Activated naive CD8-positive, alpha-beta T cell (primary cell): Measurements from ENCODE around the gene TBC1D2.

Experiments
- H3K27ac Mint-ChIP-seq: one replicate; pipeline ENCODE4 v1.8.0; 2021; ENCODE audit warnings: mixed read lengths
- H3K27me3 Mint-ChIP-seq: one replicate; pipeline ENCODE4 v1.8.0; 2021; ENCODE audit warnings: mixed read lengths
- H3K36me3 Mint-ChIP-seq: one replicate; pipeline ENCODE4 v1.8.0; 2021; ENCODE audit warnings: mixed read lengths
- H3K4me1 Mint-ChIP-seq: one replicate; pipeline ENCODE4 v1.8.0; 2021; ENCODE audit warnings: low read depth, mixed read lengths
- H3K4me3 Mint-ChIP-seq: one replicate; pipeline ENCODE4 v1.8.0; 2021; ENCODE audit warnings: mild to moderate bottlenecking, mixed read lengths
- H3K9me3 Mint-ChIP-seq: one replicate; pipeline ENCODE4 v1.8.0; 2021; ENCODE audit warnings: low read depth, mixed read lengths

The TBC1D2 gene

GRCh38 chr9:98172604-98173003 is 82.8 kb downstream of the TBC1D2 start:
- Mint-ChIP-seq H3K36me3 (no peaks in the 10 kb centered on the region), H3K27ac (no peak overlapping the region), H3K27me3 (no peaks in the 10 kb centered on the region), H3K4me1 (peaks cover 53% of the 10 kb centered on the region), H3K9me3 (no peaks in the 10 kb centered on the region), H3K4me3 (no peak overlapping the region)

GRCh38 chr9:98171176-98171925 is 84.1 kb downstream of the TBC1D2 start:
- Mint-ChIP-seq H3K4me1 (peaks cover 48% of the 10 kb centered on the region), H3K4me3 (no peak overlapping the region), H3K36me3 (no peaks in the 10 kb centered on the region), H3K27me3 (no peaks in the 10 kb centered on the region), H3K27ac (peak overlapping the region; percentile 10), H3K9me3 (no peaks in the 10 kb centered on the region)

- Mint-ChIP-seq H3K36me3 (no peaks in the 10 kb centered on the region), H3K4me1 (peaks cover 57% of the 10 kb centered on the region), H3K9me3 (no peaks in the 10 kb centered on the region), H3K27me3 (no peaks in the 10 kb centered on the region), H3K4me3 (no peak overlapping the region), H3K27ac (no peak overlapping the region)
Measured at GRCh38 chr9:98168941-98169488, 86.4 kb downstream of the TBC1D2 start.

DNA sequence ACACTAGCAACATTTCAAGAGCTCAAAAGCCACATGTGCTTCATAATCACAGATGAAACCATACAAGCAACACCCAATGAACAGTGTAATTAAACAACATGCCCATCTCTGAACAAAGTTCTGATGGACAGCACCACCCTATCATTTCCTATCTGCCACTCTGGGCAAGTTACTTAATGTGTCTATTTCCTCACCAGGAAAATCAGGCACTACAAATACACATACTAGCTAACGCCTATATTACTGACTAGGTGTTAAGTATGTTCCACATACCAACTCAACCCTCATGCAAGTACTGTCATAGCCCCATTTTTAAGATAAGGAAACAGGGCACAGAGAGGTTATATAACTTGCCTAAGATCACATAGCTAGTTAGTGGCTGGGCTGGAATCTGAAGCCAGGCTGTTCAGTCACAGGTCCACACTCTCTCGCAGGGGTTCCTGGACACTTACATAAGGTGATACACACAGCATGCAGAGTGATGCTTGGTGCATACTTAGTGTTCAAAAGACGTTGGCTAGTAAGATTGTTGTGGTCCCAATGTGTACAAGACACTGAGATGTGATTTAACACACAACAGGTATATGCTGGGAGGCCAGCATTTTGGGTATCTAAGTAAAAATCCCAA is 87.2 kb downstream of the TBC1D2 start:
- no peaks in the 10 kb centered on the region for H3K9me3 Mint-ChIP-seq
- H3K4me1 Mint-ChIP-seq: peaks cover 61% of the 10 kb centered on the region
- no peaks in the 10 kb centered on the region for H3K27me3 Mint-ChIP-seq
- H3K4me3 Mint-ChIP-seq: no peak overlapping the region
- H3K36me3 Mint-ChIP-seq: no peaks in the 10 kb centered on the region
- H3K27ac Mint-ChIP-seq: no peak overlapping the region

DNA sequence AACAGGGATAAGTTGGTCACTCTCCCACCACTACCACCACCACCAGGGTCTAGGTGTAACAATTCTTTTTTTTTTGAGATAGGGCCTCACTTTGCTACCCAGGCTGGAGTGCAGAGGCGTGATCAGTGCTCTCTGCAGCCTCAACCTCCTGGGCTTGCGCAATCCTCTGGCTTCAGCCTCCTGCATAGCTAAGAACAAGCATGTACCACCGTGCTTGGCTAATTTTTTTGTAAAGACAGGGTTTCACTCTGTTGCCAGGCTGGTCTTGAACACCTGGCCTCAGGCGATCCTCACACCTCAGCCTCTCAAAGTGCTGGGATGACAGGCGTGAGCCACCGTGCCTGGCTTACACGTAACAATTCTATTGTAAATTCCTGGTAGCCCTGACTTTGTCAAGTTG is 90.5 kb downstream of the TBC1D2 start:
- H3K4me3 Mint-ChIP-seq: no peak overlapping the region
- no peaks in the 10 kb centered on the region for H3K9me3 Mint-ChIP-seq
- H3K27me3 Mint-ChIP-seq: no peaks in the 10 kb centered on the region
- no peak overlapping the region for H3K27ac Mint-ChIP-seq
- H3K4me1 Mint-ChIP-seq: peaks cover 48% of the 10 kb centered on the region
- no peaks in the 10 kb centered on the region for H3K36me3 Mint-ChIP-seq

DNA sequence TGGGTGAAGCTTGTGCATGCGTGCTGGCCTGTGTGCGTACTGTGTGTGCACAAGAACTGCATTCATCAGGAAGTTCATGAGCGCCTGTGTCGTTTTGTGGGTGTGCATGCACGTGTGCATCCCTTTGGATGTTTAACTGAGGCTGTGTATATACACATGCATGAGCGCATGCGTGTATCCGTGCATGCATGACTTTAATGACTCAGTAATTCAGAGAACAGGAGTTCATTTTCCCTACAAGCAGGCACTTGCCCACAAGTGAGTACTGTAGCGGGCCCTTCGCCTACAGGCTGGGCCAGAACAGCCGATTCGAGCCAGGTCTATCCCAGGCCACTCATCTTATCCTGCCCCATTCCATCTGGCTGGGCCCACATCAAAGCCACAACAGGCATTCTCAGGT is 92.8 kb downstream of the TBC1D2 start:
- Mint-ChIP-seq H3K27me3 (no peaks in the 10 kb centered on the region), H3K4me1 (peaks cover 50% of the 10 kb centered on the region), H3K36me3 (peaks cover 6% of the 10 kb centered on the region), H3K9me3 (no peaks in the 10 kb centered on the region), H3K27ac (no peak overlapping the region), H3K4me3 (no peak overlapping the region)

DNA sequence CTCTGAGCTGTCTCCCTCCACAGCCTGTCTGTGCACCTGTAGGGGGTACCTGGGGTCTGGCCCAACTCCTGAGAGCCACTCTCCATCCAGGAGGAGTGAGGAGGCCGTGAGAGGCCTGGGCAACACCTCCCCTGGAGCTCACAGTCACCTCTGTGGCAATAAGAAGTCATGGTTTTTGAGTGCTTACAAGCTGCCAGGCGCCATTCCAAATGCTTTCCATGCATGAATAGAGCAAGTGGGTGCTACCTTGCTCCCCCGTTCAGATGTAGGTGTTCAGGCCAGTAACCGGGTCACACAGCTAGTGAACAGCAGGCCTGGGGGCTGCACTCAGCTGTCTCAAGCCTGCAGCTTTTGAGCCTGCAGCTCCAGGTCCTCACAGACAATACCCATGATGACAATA is 93.6 kb downstream of the TBC1D2 start:
- Mint-ChIP-seq H3K4me1 (peaks cover 48% of the 10 kb centered on the region), H3K27me3 (no peaks in the 10 kb centered on the region), H3K9me3 (no peaks in the 10 kb centered on the region)

DNA sequence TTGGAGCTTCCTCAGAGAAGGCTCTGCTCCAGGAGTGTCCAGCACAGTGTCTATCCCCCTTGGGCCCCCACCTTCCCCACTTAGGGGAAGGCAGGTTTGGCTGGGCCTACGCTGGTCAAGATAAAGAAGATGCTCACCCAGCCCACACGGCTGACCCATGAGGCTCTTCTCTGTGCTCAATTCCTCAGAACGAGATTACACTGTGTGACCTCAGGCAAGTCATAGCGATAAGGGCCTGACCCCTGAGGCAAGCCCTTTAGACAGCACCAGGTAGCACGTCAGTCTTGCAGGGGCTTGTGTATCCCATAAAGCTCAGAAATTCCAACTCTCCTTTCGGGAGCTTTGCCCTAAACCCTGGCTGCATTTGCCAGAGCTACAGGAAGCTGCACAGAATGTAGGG is 95.7 kb downstream of the TBC1D2 start:
- Mint-ChIP-seq H3K4me1 (peaks cover 40% of the 10 kb centered on the region), H3K27me3 (no peaks in the 10 kb centered on the region), H3K36me3 (peaks cover 14% of the 10 kb centered on the region), H3K27ac (peak overlapping the region; percentile 19), H3K4me3 (no peak overlapping the region), H3K9me3 (no peaks in the 10 kb centered on the region)

More for the DNA sequence above, 93.6 kb downstream of the TBC1D2 start:
- H3K36me3 Mint-ChIP-seq: peaks cover 7% of the 10 kb centered on the region
- H3K27ac Mint-ChIP-seq: no peak overlapping the region
- no peak overlapping the region for H3K4me3 Mint-ChIP-seq

- Mint-ChIP-seq H3K4me1 (peaks cover 35% of the 10 kb centered on the region), H3K4me3 (no peak overlapping the region), H3K36me3 (peaks cover 14% of the 10 kb centered on the region), H3K9me3 (no peaks in the 10 kb centered on the region), H3K27ac (peak overlapping the region; percentile 72), H3K27me3 (no peaks in the 10 kb centered on the region)
Measured at GRCh38 chr9:98159301-98159700, 96.1 kb downstream of the TBC1D2 start.

- no peaks in the 10 kb centered on the region for H3K27me3 Mint-ChIP-seq
- peaks cover 25% of the 10 kb centered on the region for H3K4me1 Mint-ChIP-seq
- peak overlapping the region; percentile 72 for H3K27ac Mint-ChIP-seq
- H3K4me3 Mint-ChIP-seq: no peak overlapping the region
- H3K36me3 Mint-ChIP-seq: peaks cover 19% of the 10 kb centered on the region
- H3K9me3 Mint-ChIP-seq: no peaks in the 10 kb centered on the region
Measured at GRCh38 chr9:98158071-98158831, 97.2 kb downstream of the TBC1D2 start.

DNA sequence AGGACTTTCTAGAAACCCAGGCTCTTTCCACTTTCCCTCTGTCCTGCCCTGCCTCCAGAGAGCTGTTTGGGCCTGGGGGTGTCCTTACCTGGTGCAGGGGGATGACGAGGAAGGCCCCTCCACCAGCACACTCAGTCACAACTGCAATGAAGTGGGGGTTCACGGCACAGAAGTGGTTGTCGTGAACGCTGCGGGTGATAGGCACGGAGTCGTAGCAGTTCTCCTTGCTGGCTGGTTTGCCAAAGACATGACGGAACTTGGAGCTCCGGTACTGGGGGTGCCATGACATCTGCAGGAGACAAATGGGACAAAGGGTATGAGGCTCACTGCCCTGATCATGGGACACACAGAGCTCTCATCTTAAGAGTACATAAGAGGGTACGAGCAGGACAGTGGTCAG is 98.1 kb downstream of the TBC1D2 start:
- Mint-ChIP-seq H3K27ac (no peak overlapping the region), H3K27me3 (no peaks in the 10 kb centered on the region), H3K36me3 (peaks cover 19% of the 10 kb centered on the region), H3K4me3 (no peak overlapping the region), H3K9me3 (no peaks in the 10 kb centered on the region), H3K4me1 (peaks cover 23% of the 10 kb centered on the region)

- Mint-ChIP-seq H3K27ac (no peak overlapping the region), H3K9me3 (no peaks in the 10 kb centered on the region), H3K36me3 (peaks cover 19% of the 10 kb centered on the region), H3K4me1 (peaks cover 17% of the 10 kb centered on the region), H3K27me3 (no peaks in the 10 kb centered on the region), H3K4me3 (no peak overlapping the region)
Measured at GRCh38 chr9:98154678-98155077, 100.8 kb downstream of the TBC1D2 start.

DNA sequence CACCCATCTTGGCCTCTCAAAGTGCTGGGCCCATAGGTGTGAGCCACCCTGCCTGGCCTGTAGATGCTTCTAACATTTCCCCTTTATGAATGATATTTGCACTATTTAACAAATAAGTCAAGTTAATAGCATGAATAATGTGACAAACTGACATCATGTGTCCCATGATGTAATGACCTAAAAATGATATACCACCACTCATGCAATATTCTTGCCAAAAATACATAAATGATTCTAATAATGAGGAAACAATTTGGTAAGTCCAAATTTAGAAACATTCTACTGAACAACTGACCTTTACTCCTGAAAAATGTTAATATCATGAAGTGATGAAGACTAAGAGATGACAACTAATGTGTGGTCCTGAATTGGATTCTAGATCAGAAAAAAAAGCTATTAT is 102.9 kb downstream of the TBC1D2 start:
- H3K9me3 Mint-ChIP-seq: no peaks in the 10 kb centered on the region
- H3K36me3 Mint-ChIP-seq: peaks cover 13% of the 10 kb centered on the region
- H3K4me3 Mint-ChIP-seq: no peak overlapping the region
- H3K27ac Mint-ChIP-seq: no peak overlapping the region
- no peaks in the 10 kb centered on the region for H3K27me3 Mint-ChIP-seq
- no peaks in the 10 kb centered on the region for H3K4me1 Mint-ChIP-seq

GRCh38 chr9:98150721-98151120 is 104.7 kb downstream of the TBC1D2 start:
- Mint-ChIP-seq H3K27ac (no peak overlapping the region), H3K4me3 (no peak overlapping the region), H3K36me3 (peaks cover 7% of the 10 kb centered on the region), H3K4me1 (no peaks in the 10 kb centered on the region), H3K9me3 (no peaks in the 10 kb centered on the region), H3K27me3 (no peaks in the 10 kb centered on the region)

DNA sequence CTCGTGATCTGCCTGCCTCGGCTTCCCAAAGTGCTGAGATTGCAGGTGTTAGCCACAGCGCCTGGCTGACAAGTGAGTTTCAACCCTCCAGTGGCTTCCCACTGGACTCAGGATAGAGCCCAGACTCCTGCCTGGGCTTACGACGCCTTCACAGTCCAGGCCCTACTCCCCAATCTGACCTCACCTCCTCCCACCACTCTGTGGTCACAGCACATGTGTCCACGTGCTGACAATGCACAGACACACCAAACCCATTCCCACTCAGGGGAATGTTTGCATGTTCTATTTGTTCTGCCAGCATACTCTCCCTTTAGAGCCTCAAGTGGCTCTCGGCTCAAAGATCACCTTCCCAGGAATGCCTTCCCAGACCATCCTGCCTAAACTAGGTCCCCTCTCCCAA is 105.3 kb downstream of the TBC1D2 start:
- Mint-ChIP-seq H3K27me3 (no peaks in the 10 kb centered on the region), H3K4me1 (no peaks in the 10 kb centered on the region), H3K9me3 (no peaks in the 10 kb centered on the region), H3K36me3 (peaks cover 5% of the 10 kb centered on the region), H3K27ac (no peak overlapping the region), H3K4me3 (no peak overlapping the region)
